ENCODE data around the gene COL27A1.

COL27A1 gene

DNA sequence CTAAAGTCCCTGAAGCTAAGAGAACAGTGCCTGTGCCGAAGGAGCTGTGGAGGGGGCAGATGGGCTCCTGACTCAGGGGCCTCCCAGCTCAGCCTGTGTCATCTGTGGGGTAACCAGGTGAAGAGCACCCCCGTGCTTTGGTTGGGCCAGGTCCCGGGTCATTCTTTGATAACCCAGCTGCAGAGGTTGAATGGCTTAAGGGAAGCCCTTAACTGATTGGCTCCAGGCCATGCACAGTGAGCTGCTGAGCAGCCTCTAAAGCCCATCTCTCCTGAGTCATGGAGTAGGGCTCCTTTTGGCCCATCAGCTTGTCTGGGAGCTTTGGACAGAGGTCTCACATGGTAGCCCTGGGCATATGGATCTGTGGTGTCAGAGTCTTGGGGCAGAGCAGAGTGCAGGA lies 28.7 kb downstream of the COL27A1 start:
- peak; percentile 70 for ATAC-seq
- TF ChIP-seq ZFP3 (CRISPR knock-in tag; IDR thresholded peaks at IDR 0.05) (0 out of 2 replicates have a peak, but pooled peaks have one; percentile 26), ZC3H10 (CRISPR knock-in tag; IDR thresholded peaks at IDR 0.05) (no peak)

GRCh38 chr9:114184866-114185265 lies 29.5 kb downstream of the COL27A1 start:
- ATAC-seq = no peak
- TF ChIP-seq PPARA (CRISPR knock-in tag; IDR thresholded peaks at IDR 0.05; ENCODE audit: borderline replicate concordance) (no peak), CSDC2 (CRISPR knock-in tag; IDR thresholded peaks at IDR 0.05) (no peak), ISL1 (CRISPR knock-in tag; IDR thresholded peaks at IDR 0.05) (no peak), ZNF70 (CRISPR knock-in tag; IDR thresholded peaks at IDR 0.05) (no peak), TOX (CRISPR knock-in tag; IDR thresholded peaks at IDR 0.05; ENCODE audit: borderline replicate concordance) (no peak), ZFP3 (CRISPR knock-in tag; IDR thresholded peaks at IDR 0.05) (no peak)
- TF ChIP-seq, protein P1, sequence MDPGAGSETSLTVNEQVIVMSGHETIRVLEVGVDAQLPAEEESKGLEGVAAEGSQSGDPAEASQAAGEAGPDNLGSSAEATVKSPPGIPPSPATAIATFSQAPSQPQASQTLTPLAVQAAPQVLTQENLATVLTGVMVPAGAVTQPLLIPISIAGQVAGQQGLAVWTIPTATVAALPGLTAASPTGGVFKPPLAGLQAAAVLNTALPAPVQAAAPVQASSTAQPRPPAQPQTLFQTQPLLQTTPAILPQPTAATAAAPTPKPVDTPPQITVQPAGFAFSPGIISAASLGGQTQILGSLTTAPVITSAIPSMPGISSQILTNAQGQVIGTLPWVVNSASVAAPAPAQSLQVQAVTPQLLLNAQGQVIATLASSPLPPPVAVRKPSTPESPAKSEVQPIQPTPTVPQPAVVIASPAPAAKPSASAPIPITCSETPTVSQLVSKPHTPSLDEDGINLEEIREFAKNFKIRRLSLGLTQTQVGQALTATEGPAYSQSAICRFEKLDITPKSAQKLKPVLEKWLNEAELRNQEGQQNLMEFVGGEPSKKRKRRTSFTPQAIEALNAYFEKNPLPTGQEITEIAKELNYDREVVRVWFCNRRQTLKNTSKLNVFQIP (CRISPR knock-in tag; IDR thresholded peaks at IDR 0.05; ENCODE audit: borderline replicate concordance, low read depth) = no peak
- TF ChIP-seq, protein P2, sequence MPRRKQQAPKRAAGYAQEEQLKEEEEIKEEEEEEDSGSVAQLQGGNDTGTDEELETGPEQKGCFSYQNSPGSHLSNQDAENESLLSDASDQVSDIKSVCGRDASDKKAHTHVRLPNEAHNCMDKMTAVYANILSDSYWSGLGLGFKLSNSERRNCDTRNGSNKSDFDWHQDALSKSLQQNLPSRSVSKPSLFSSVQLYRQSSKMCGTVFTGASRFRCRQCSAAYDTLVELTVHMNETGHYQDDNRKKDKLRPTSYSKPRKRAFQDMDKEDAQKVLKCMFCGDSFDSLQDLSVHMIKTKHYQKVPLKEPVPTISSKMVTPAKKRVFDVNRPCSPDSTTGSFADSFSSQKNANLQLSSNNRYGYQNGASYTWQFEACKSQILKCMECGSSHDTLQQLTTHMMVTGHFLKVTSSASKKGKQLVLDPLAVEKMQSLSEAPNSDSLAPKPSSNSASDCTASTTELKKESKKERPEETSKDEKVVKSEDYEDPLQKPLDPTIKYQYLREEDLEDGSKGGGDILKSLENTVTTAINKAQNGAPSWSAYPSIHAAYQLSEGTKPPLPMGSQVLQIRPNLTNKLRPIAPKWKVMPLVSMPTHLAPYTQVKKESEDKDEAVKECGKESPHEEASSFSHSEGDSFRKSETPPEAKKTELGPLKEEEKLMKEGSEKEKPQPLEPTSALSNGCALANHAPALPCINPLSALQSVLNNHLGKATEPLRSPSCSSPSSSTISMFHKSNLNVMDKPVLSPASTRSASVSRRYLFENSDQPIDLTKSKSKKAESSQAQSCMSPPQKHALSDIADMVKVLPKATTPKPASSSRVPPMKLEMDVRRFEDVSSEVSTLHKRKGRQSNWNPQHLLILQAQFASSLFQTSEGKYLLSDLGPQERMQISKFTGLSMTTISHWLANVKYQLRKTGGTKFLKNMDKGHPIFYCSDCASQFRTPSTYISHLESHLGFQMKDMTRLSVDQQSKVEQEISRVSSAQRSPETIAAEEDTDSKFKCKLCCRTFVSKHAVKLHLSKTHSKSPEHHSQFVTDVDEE (CRISPR knock-in tag; IDR thresholded peaks at IDR 0.05) = no peak

DNA sequence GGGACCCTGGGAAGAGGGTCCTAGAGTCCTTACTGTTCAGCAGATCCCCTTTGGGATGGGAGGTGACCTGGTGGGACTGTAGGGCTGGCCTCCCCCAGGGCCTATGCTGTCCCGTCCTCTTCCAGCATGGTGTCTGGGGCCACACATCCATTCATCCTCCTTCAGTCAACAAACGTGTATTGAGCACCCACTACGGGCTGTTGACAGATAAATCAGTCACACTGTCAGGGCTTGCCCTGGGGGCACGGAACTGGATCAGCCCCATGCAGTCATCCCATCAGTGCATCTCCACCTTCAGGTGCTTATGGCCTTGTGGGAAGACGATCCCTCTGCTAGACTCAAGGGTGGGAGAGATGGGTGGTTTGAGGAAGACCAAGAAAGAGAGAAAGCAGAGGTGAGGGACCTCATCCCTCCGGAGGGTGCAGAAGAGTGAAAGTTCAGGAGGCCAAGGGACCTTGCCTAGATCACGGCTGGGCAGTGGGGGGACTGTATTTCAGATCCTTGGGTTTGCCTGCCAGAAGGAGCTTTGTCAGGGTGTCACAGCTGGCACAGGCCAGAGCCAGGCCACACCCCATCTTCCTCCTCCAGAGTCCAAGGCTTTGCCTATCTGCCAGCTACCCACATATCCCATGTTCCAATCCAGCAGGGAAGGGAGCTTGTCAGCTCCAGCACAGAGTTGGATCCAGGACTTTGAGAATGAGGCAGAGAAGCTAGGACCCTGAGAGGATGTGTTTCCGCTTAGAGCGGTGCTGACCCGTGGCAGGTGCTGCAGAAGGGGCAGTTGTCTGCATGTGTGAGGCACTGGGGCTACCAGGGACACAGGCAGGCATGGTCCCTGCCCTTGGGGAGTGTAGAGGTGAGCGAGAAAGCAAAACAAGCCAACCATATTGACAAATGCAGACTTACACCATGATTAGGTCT lies 30.5 kb downstream of the COL27A1 start:
- ATAC-seq = no peak
- TF ChIP-seq ZC3H10 (CRISPR knock-in tag; IDR thresholded peaks at IDR 0.05) (no peak), SNAI2 (CRISPR knock-in tag; IDR thresholded peaks at IDR 0.05) (no peak), ESRRG (CRISPR knock-in tag; IDR thresholded peaks at IDR 0.05) (no peak), ARNTL (CRISPR knock-in tag; IDR thresholded peaks at IDR 0.05; ENCODE audit: borderline replicate concordance, low read depth) (no peak), TCF4 (CRISPR knock-in tag; IDR thresholded peaks at IDR 0.05; ENCODE audit: borderline replicate concordance) (no peak), BACH2 (CRISPR knock-in tag; IDR thresholded peaks at IDR 0.05; ENCODE audit: borderline replicate concordance) (no peak), ZNF8 (CRISPR knock-in tag; IDR thresholded peaks at IDR 0.05) (no peak)
- TF ChIP-seq, protein P3, sequence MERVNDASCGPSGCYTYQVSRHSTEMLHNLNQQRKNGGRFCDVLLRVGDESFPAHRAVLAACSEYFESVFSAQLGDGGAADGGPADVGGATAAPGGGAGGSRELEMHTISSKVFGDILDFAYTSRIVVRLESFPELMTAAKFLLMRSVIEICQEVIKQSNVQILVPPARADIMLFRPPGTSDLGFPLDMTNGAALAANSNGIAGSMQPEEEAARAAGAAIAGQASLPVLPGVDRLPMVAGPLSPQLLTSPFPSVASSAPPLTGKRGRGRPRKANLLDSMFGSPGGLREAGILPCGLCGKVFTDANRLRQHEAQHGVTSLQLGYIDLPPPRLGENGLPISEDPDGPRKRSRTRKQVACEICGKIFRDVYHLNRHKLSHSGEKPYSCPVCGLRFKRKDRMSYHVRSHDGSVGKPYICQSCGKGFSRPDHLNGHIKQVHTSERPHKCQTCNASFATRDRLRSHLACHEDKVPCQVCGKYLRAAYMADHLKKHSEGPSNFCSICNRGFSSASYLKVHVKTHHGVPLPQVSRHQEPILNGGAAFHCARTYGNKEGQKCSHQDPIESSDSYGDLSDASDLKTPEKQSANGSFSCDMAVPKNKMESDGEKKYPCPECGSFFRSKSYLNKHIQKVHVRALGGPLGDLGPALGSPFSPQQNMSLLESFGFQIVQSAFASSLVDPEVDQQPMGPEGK (CRISPR knock-in tag; IDR thresholded peaks at IDR 0.05; ENCODE audit: borderline replicate concordance) = no peak
- TF ChIP-seq, protein P1 (CRISPR knock-in tag; IDR thresholded peaks at IDR 0.05; ENCODE audit: borderline replicate concordance, low read depth) = no peak

DNA sequence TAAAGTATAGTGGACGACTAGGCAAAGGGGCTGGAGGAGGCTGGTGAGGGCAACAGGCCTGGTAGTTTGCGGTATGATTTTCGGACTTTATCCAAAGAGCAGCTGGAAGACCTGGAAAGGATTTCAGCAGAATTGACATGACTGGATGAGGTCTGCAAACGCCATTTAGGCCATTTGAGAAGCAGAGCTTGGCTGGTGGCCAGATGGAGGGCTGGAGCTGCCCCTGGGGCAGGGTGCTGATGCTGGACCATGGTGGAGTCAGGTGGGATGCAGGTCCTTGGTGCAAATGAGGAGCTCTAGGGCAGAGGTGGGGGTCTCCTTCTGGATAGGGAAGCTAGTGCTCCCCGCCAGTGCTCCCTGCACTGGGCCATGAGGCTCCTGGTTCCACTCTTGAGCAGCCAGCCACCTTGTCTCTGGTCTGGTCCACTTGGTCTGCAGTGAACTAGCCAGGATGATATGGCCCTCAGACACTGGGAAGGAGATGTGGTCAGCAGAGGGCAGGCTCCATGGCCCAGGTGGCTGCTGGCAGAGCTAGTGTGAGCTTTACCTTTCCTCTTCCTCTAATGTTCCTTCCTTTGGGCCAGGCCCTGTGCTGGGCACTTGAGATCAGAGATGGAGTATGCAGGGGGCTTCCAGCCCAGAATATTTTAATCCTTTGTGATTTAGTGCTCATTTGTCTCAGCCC lies 31.4 kb downstream of the COL27A1 start:
- ATAC-seq = no peak
- no peak for TF ChIP-seq SNAI2 (CRISPR knock-in tag; IDR thresholded peaks at IDR 0.05)
- TF ChIP-seq OSR1 (CRISPR knock-in tag; IDR thresholded peaks at IDR 0.05) = no peak
- no peak for TF ChIP-seq PPARA (CRISPR knock-in tag; IDR thresholded peaks at IDR 0.05; ENCODE audit: borderline replicate concordance)
- TF ChIP-seq ESRRG (CRISPR knock-in tag; IDR thresholded peaks at IDR 0.05) = no peak
- no peak for TF ChIP-seq ZNF565 (CRISPR knock-in tag; conservative IDR thresholded peaks at IDR 0.05; ENCODE audit: low read depth)
- TF ChIP-seq RARB (CRISPR knock-in tag; IDR thresholded peaks at IDR 0.05) = no peak
- TF ChIP-seq, protein P2 (CRISPR knock-in tag; IDR thresholded peaks at IDR 0.05) = no peak
- TF ChIP-seq, protein P4, sequence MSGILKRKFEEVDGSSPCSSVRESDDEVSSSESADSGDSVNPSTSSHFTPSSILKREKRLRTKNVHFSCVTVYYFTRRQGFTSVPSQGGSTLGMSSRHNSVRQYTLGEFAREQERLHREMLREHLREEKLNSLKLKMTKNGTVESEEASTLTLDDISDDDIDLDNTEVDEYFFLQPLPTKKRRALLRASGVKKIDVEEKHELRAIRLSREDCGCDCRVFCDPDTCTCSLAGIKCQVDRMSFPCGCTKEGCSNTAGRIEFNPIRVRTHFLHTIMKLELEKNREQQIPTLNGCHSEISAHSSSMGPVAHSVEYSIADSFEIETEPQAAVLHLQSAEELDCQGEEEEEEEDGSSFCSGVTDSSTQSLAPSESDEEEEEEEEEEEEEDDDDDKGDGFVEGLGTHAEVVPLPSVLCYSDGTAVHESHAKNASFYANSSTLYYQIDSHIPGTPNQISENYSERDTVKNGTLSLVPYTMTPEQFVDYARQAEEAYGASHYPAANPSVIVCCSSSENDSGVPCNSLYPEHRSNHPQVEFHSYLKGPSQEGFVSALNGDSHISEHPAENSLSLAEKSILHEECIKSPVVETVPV (CRISPR knock-in tag; IDR thresholded peaks at IDR 0.05) = no peak
- TF ChIP-seq GLIS3 (CRISPR knock-in tag; IDR thresholded peaks at IDR 0.05) = no peak
- TF ChIP-seq BACH2 (CRISPR knock-in tag; IDR thresholded peaks at IDR 0.05; ENCODE audit: borderline replicate concordance) = no peak
- no peak for TF ChIP-seq ZFP30 (CRISPR knock-in tag; IDR thresholded peaks at IDR 0.05)
- TF ChIP-seq ISL1 (CRISPR knock-in tag; IDR thresholded peaks at IDR 0.05) = no peak
